IPS-20b (cell line): ENCODE results near the gene PAPSS1.
"Not testable (repeated sequence)": the region's sequence is repeated elsewhere in the genome, so short reads cannot be mapped to it uniquely, and the experiment has no call there.

Experiments used
- H3K27ac ChIP-seq: one replicate; pipeline ENCODE4 v1.5.1; 2013; ENCODE audit warnings: low read length
- H3K27me3 ChIP-seq: 2 replicates; pipeline ENCODE4 v1.6.1; 2013; ENCODE audit warnings: mild to moderate bottlenecking, low read length, inconsistent platforms; ENCODE audit not compliant: insufficient read depth
- H3K36me3 ChIP-seq: 2 replicates; pipeline ENCODE4 v1.6.1; 2013; ENCODE audit warnings: low read depth, mild to moderate bottlenecking, inconsistent platforms, low read length, moderate library complexity; ENCODE audit not compliant: insufficient read depth
- H3K4me1 ChIP-seq: 2 replicates; pipeline ENCODE4 v1.6.1; 2013; ENCODE audit warnings: mild to moderate bottlenecking, control low read depth, inconsistent platforms, low read length, moderate library complexity; ENCODE audit not compliant: insufficient read depth
- H3K4me3 ChIP-seq: 2 replicates; pipeline ENCODE4 v1.5.1; 2013; ENCODE audit warnings: mild to moderate bottlenecking, low read length, inconsistent platforms
- H3K9ac ChIP-seq: 2 replicates; pipeline ENCODE4 v1.6.1; 2013; ENCODE audit warnings: low read depth, mild to moderate bottlenecking, inconsistent platforms, low read length, moderate library complexity
- H3K9me3 ChIP-seq: 2 replicates; pipeline ENCODE4 v1.6.1; 2013; ENCODE audit warnings: mild to moderate bottlenecking, low read depth, low read length, inconsistent platforms; ENCODE audit not compliant: insufficient read depth

The PAPSS1 gene

GRCh38 chr4:107682306-107682705 lies 37.7 kb downstream of the PAPSS1 start:
- Histone ChIP-seq H3K27me3 (no peaks in the 10 kb centered on the region), H3K27ac (no peak overlapping the region), H3K4me1 (peaks cover under 1% of the 10 kb centered on the region), H3K9ac (no peak overlapping the region), H3K9me3 (no peaks in the 10 kb centered on the region), H3K4me3 (no peak overlapping the region), H3K36me3 (peaks cover 40% of the 10 kb centered on the region)

DNA sequence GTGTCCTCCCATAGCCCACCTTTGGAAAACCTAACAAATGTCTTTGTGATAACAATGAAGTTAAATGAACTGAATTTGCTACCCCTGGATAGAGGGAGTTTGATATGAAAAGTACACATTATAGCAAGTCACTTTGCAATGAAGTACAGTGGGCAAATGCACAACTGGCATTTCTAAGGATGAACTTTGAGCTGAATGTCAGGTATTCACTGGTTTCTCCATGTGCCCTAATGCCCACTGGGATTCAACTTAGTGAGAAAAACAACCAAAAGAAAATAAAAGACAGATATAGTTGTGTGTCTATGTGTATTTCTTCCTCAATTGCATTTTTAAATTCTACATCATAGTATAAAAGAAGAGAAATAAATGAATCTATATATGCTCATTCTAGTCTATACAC lies 51.0 kb downstream of the PAPSS1 start:
- Histone ChIP-seq H3K27ac (no peak overlapping the region), H3K9ac (no peak overlapping the region), H3K36me3 (no peaks in the 10 kb centered on the region; the same call in 1 of the 2 replicates), H3K4me1 (peaks cover 9% of the 10 kb centered on the region), H3K27me3 (no peaks in the 10 kb centered on the region), H3K9me3 (no peaks in the 10 kb centered on the region), H3K4me3 (no peak overlapping the region)

DNA sequence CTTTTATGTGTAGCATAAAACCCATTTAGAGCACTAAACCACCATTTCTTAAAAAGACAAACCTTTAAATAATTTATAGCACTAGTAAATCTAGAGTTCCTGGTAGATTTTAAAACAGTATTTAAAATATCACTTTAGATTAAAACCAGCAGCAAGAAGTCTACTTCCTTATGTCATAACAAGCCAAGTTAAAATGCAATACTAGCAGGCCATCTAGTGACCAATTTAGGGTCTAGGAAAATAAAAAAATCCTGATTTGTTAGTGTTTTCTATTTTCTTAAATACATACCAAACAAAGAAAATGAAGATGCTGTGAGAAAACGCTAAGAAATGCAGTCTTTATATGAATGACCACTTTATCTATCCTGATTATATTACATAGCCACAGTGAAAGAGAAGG lies 53.9 kb downstream of the PAPSS1 start:
- H3K9ac ChIP-seq, result no peak overlapping the region
- H3K27me3 ChIP-seq, result no peaks in the 10 kb centered on the region
- H3K9me3 ChIP-seq, result no peaks in the 10 kb centered on the region
- H3K4me1 ChIP-seq, result peaks cover 11% of the 10 kb centered on the region
- no peak overlapping the region for H3K27ac ChIP-seq
- H3K4me3 ChIP-seq, result no peak overlapping the region
- H3K36me3 ChIP-seq, result no peaks in the 10 kb centered on the region; the same call in 1 of the 2 replicates

- Histone ChIP-seq H3K4me3 (no peak overlapping the region), H3K9ac (no peak overlapping the region), H3K27me3 (no peaks in the 10 kb centered on the region), H3K4me1 (peaks cover 11% of the 10 kb centered on the region), H3K36me3 (no peaks in the 10 kb centered on the region), H3K9me3 (no peaks in the 10 kb centered on the region), H3K27ac (no peak overlapping the region)
These were observed 55.0 kb downstream of the PAPSS1 start for GRCh38 chr4:107665001-107665400.

GRCh38 chr4:107658400-107659336 lies 61.4 kb downstream of the PAPSS1 start:
- Histone ChIP-seq H3K27me3 (no peaks in the 10 kb centered on the region), H3K36me3 (0 out of 2 replicates have a peak, but pooled peaks cover 4% of the 10 kb centered on the region), H3K9me3 (no peaks in the 10 kb centered on the region), H3K4me3 (no peak overlapping the region), H3K4me1 (peaks cover 17% of the 10 kb centered on the region), H3K9ac (no peak overlapping the region), H3K27ac (no peak overlapping the region)

DNA sequence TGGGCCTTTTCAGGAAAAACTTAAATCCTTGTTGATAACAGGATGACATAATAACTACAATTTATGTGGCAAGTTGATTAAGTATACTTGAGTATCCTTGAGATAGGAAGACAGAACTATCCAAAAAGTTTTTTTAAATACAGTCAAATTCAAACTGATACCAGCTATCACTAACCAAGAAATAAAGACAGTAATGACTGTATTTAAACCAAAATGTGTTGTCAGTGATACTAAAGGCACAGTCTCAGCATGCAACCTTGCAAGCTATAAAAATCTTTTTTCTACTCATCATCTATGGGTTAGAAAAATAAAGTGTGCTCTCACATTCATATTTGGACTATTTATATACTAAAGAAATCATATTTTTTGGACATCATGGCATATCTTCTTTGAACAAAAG lies 64.7 kb downstream of the PAPSS1 start:
- Histone ChIP-seq H3K27me3 (no peaks in the 10 kb centered on the region), H3K4me1 (peaks cover 17% of the 10 kb centered on the region), H3K9me3 (no peaks in the 10 kb centered on the region), H3K4me3 (no peak overlapping the region), H3K36me3 (peaks cover 21% of the 10 kb centered on the region; the same call in 1 of the 2 replicates), H3K9ac (no peak overlapping the region), H3K27ac (no peak overlapping the region)

GRCh38 chr4:107654694-107655093 lies 65.3 kb downstream of the PAPSS1 start:
- no peaks in the 10 kb centered on the region for H3K9me3 ChIP-seq
- H3K4me3 ChIP-seq, result no peak overlapping the region
- no peaks in the 10 kb centered on the region; the same call in 1 of the 2 replicates for H3K27me3 ChIP-seq
- peaks cover 21% of the 10 kb centered on the region; the same call in 1 of the 2 replicates for H3K36me3 ChIP-seq
- no peak overlapping the region for H3K27ac ChIP-seq
- H3K9ac ChIP-seq, result no peak overlapping the region
- peaks cover 17% of the 10 kb centered on the region for H3K4me1 ChIP-seq

DNA sequence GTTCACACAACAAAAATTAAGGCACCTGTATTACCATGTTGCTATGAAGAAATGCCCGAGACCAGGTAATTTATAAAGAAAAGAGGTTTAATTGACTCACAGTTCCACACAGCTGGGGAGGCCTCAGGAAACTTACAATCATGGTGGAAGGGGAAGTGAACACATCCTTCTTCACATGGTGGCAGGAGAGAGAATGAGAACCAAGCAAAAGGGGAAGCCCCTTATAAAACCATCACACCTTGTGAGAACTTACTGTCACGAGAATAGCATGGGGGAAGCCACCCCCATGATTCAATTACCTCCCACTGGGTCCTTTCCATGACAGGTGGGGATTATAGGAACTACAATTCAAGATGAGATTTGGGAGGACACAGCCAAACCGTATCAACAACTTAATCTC lies 68.6 kb downstream of the PAPSS1 start:
- not testable (repeated sequence) for H3K27me3 ChIP-seq, H3K9me3 ChIP-seq, H3K9ac ChIP-seq, H3K4me3 ChIP-seq, H3K27ac ChIP-seq
- H3K36me3 ChIP-seq, result peaks cover 21% of the 10 kb centered on the region; the same call in 1 of the 2 replicates
- H3K4me1 ChIP-seq, result peaks cover 28% of the 10 kb centered on the region

DNA sequence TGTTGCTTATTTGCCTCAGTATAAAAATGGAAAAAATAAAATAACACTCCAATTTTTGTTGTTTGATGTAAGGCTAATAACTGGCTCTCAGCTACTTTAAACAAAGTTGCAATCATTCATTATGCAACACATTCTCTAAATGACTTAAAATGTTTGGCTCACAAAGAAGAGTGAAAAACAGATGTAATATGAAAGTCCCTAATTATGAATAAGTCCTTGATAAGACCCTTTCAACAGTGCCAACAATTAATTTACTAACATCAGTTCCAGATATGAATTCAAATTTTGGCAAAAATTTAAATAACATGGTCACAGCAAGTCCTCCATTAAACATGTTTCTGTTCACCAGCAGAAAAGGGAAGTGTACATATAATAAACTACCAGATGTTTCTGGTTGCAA lies 69.8 kb downstream of the PAPSS1 start:
- no peak overlapping the region for H3K4me3 ChIP-seq
- peaks cover 21% of the 10 kb centered on the region; the same call in 1 of the 2 replicates for H3K36me3 ChIP-seq
- H3K27ac ChIP-seq, result no peak overlapping the region
- no peak overlapping the region for H3K9ac ChIP-seq
- H3K9me3 ChIP-seq, result no peaks in the 10 kb centered on the region; the same call in 1 of the 2 replicates
- H3K27me3 ChIP-seq, result no peaks in the 10 kb centered on the region; the same call in 1 of the 2 replicates
- peaks cover 26% of the 10 kb centered on the region for H3K4me1 ChIP-seq

GRCh38 chr4:107648178-107648991 lies 71.6 kb downstream of the PAPSS1 start:
- no peak overlapping the region for H3K9ac ChIP-seq
- peaks cover 29% of the 10 kb centered on the region; the same call in 1 of the 2 replicates for H3K36me3 ChIP-seq
- H3K4me1 ChIP-seq, result peaks cover 17% of the 10 kb centered on the region; the same call in 1 of the 2 replicates
- H3K27ac ChIP-seq, result no peak overlapping the region
- H3K27me3 ChIP-seq, result no peaks in the 10 kb centered on the region; the same call in 1 of the 2 replicates
- H3K4me3 ChIP-seq, result no peak overlapping the region; the same call in 1 of the 2 replicates
- no peaks in the 10 kb centered on the region; the same call in 1 of the 2 replicates for H3K9me3 ChIP-seq

DNA sequence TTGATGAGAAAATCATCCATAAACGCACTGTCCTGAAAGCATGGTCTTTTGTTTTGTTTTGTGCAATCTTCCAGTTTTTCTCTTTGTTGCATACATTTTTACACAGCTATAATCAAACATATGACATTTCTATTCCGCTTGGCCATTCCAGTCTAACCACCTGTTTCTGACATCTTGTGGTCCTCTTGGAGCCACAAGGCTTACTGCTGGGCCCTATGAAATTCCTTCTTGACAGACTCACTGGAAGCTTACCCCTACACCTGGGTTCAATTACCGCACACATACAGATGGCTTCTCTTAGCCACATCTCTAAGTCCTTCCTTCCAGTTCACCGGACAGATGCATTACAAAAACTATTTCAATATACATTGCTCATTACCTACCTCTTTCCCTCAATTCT lies 72.4 kb downstream of the PAPSS1 start:
- Histone ChIP-seq H3K9me3 (no peaks in the 10 kb centered on the region; the same call in 1 of the 2 replicates), H3K9ac (no peak overlapping the region), H3K4me1 (peaks cover 17% of the 10 kb centered on the region), H3K36me3 (peaks cover 26% of the 10 kb centered on the region; the same call in 1 of the 2 replicates), H3K27ac (no peak overlapping the region), H3K4me3 (no peak overlapping the region), H3K27me3 (no peaks in the 10 kb centered on the region; the same call in 1 of the 2 replicates)
